Colonic mucosa (tissue), 4 donors: ENCODE data around the gene CACNA1D. TPM values are rescaled to one million over a fixed set of nuclear protein-coding genes. Genes with fewer than 3 reads are reported as not detected.
"Not testable (repeated sequence)": the region's sequence is repeated elsewhere in the genome, so short reads cannot be mapped to it uniquely, and the experiment has no call there.

Source experiments
- DNase-seq: peaks from one replicate; pipeline ENCODE4 v3.0.0-alpha.2; 2020
- H3K27ac ChIP-seq: fragments of 200-600 bp; one replicate; pipeline ENCODE4 v1.8.0; 2021
- H3K27me3 ChIP-seq: fragments of 200-600 bp; one replicate; pipeline ENCODE4 v1.8.0; 2021
- H3K36me3 ChIP-seq: fragments of 200-600 bp; one replicate; pipeline ENCODE4 v1.8.0; 2021
- H3K4me1 ChIP-seq: fragments of 200-600 bp; one replicate; pipeline ENCODE4 v1.8.0; 2021; ENCODE audit warnings: mild to moderate bottlenecking
- H3K4me3 ChIP-seq: fragments of 200-600 bp; one replicate; pipeline ENCODE4 v1.8.0; 2021
- H3K9ac ChIP-seq, 2 donors: one replicate each; pipeline ENCODE4 v1.7.0; 2013; ENCODE audit warnings: control low read depth in 2 of 2, low read depth in 2 of 2, low read length in 2 of 2
- H3K9me3 ChIP-seq: fragments of 200-600 bp; one replicate; pipeline ENCODE4 v1.8.0; 2021
- intact Hi-C: fragments of 100-400 bp; cut with DNase I; formaldehyde crosslinking; loops from one replicate; pipeline ENCODE4 v1.14.1; 2022
- total RNA-seq, 2 donors: library from RNA; stranded (reverse); fragmentation: NEBNext Ultra II Directional in 1 of 2; extraction: Animal tissue kit (Norgen Biotek cat#: 25700) in 1 of 2; gene quantifications; one replicate each; pipeline ENCODE4 v1.2.1, GENCODE V29; 2021
- TF ChIP-seq, protein P1 (sequence below): fragments of 200-600 bp; IDR thresholded peaks from one replicate; pipeline ENCODE4 v1.8.0; 2022; ENCODE audit warnings: antibody characterized with exemption, mild to moderate bottlenecking
- donor health status: healthy.
- donor health status: DM: no; HTN: no; CAD: no.
- donor health status: DM: no; HTN: no; CAD: no.

Gene CACNA1D
- total RNA-seq, 2 donors from 2014 or later, result 9.6 to 17.1 TPM

DNA sequence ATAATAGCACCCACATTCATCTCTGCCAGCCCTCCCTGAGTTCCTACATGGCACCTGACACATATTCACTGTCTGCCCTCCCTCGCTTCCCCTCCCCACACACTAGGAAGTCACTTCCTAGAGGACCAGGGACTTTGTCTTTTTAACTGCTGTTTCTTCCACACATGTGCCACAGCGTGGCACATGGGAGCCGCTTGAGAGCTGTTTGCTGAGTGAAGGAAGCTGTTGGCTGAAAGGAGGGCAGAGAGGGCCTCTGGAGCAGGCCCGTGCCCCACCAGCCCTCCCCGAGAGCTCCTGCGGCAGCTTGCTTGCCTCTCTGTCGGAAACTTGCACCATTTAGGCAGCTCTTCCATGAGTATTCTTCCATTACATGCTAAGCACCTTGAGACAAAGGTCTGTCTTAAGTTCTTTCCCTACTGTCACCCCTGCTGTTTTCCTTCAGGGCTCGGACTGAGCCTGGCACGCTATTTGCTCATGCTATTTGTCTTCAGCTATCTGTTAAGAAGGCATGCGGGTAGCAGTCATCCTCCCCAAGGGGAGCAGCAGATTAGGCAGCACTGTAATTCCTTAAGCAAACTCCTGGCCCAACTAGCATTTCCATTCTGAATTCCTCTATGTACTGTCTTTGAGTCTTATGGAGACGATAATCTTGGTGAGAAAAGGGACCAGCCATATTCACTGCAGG lies 72.2 kb downstream of the CACNA1D start:
- intact Hi-C loops, result no loop called here
- no peaks in the 10 kb centered on the region for H3K36me3 ChIP-seq
- TF ChIP-seq, protein P1, sequence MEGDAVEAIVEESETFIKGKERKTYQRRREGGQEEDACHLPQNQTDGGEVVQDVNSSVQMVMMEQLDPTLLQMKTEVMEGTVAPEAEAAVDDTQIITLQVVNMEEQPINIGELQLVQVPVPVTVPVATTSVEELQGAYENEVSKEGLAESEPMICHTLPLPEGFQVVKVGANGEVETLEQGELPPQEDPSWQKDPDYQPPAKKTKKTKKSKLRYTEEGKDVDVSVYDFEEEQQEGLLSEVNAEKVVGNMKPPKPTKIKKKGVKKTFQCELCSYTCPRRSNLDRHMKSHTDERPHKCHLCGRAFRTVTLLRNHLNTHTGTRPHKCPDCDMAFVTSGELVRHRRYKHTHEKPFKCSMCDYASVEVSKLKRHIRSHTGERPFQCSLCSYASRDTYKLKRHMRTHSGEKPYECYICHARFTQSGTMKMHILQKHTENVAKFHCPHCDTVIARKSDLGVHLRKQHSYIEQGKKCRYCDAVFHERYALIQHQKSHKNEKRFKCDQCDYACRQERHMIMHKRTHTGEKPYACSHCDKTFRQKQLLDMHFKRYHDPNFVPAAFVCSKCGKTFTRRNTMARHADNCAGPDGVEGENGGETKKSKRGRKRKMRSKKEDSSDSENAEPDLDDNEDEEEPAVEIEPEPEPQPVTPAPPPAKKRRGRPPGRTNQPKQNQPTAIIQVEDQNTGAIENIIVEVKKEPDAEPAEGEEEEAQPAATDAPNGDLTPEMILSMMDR, result no peak
- no peaks in the 10 kb centered on the region for H3K4me1 ChIP-seq
- no peak overlapping the region for H3K9ac ChIP-seq
- H3K4me3 ChIP-seq, result no peak overlapping the region
- H3K27ac ChIP-seq, result no peak overlapping the region
- no peak for DNase-seq
- H3K9me3 ChIP-seq, result no peaks in the 10 kb centered on the region
- no peaks in the 10 kb centered on the region for H3K27me3 ChIP-seq

DNA sequence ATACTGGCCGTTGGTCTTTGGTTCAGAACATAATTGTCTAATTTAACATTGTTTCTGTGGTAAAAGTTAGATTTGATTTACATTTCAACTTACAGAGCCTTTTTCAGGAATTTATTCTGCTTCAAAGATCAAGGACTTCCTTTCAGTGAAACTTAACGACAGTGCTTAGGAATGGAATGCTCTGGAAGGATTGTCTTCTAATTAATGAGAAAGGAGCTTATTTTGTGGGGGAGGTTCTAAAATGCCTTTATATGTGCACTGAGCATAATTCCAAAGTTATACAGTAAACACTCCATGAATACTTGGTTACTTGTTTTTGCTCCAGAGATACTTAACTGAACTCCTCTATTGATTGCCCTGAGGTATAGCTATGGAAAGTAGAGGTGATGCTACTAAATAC lies 75.7 kb downstream of the CACNA1D start:
- Histone ChIP-seq H3K27me3 (no peaks in the 10 kb centered on the region), H3K27ac (no peak overlapping the region), H3K4me1 (no peaks in the 10 kb centered on the region), H3K9ac (no peak overlapping the region), H3K36me3 (no peaks in the 10 kb centered on the region), H3K4me3 (no peak overlapping the region), H3K9me3 (no peaks in the 10 kb centered on the region)
- DNase-seq, result no peak
- intact Hi-C loops, result no loop called here
- TF ChIP-seq, protein P1, result no peak

DNA sequence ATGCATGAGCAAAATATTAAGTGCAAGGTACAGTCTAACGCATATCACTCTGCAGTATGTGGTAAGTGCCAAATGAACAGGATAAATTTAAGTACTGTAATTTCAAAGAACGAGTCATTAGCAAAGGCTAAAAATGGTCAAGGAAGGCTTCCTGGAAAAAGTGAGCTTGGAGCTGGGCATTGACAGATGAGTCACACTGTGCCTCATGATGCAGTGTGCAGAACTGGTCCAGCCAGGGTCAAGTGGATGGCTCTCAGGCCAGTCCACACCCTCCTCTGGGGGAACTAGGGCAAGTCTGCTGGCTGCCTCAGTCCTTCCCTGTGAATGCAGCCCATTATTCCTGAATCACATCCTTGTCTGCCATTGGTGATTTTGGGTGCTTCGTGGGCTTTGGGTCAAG lies 76.3 kb downstream of the CACNA1D start:
- TF ChIP-seq, protein P1, result no peak
- Histone ChIP-seq H3K4me3 (no peak overlapping the region), H3K4me1 (no peaks in the 10 kb centered on the region), H3K27me3 (no peaks in the 10 kb centered on the region), H3K9me3 (no peaks in the 10 kb centered on the region), H3K9ac (no peak overlapping the region), H3K27ac (no peak overlapping the region), H3K36me3 (no peaks in the 10 kb centered on the region)
- intact Hi-C loops, result no loop called here
- DNase-seq, result peak; percentile 22

DNA sequence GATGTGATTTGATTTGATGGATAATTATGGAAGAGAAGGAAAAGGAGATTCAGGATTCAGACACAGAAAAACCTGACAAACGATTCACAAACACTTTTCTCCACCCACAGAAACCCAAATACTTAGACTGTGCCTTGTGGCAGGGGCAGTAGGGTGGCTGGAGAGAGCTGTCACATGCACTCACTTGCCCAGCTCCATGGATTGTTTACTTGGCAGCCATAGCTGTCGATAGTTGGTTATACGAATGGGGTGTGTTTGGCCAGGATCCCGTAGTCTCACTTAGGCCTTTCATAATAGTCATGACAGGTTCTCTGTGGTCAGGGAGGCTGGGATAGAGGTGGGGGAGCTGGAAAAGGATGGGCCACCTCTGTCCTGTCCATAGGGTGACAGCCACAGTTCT lies 76.9 kb downstream of the CACNA1D start:
- no peaks in the 10 kb centered on the region for H3K4me1 ChIP-seq
- DNase-seq, result no peak
- no peaks in the 10 kb centered on the region for H3K27me3 ChIP-seq
- no peak overlapping the region for H3K4me3 ChIP-seq
- H3K9me3 ChIP-seq, result no peaks in the 10 kb centered on the region
- H3K9ac ChIP-seq, result no peak overlapping the region
- intact Hi-C loops, result no loop called here
- TF ChIP-seq, protein P1, result no peak
- no peaks in the 10 kb centered on the region for H3K36me3 ChIP-seq
- H3K27ac ChIP-seq, result no peak overlapping the region

DNA sequence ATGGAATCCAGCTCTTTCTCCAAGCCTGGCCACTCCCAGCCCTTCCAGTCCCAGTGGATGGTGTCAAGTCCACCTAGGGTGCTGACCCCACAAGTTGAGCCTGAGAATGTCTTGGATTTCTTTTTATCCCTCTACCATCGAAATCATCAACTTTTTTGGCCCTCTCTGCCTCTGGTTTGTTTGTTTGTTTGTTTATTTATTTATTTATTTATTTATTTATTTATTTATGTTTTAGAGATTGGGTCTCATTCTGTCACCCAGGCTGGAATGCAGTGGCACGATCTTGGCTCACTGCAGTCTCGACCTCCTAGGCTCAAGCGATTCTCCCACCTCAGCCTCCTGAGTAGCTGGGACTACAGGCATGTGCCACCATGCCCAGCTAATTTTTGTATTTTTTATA lies 77.8 kb downstream of the CACNA1D start:
- H3K4me1 ChIP-seq, H3K27ac ChIP-seq, H3K9me3 ChIP-seq, H3K4me3 ChIP-seq, DNase-seq, H3K36me3 ChIP-seq, H3K27me3 ChIP-seq, intact Hi-C loops, H3K9ac ChIP-seq: not testable (repeated sequence)

DNA sequence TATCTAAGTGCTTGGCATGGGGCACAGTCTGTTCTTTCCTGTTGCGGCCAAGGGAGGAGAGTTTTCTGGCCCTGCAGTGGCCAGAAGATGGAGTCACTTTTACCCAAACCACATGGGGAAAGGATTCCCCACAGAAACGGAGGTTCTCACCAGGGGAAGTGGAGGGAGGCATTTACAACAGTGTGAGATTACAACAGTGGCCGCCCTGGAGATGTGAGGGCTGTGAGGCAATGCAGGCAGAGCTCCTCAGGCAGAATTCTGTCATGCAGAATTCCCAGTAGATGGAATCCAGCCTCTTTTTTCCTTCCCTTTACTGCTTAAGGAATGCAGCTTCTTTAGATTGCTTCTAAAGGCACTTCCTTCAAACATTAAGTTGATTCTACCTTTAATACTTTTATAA lies 83.1 kb downstream of the CACNA1D start:
- intact Hi-C loops, result no loop called here
- H3K9ac ChIP-seq, result no peak overlapping the region
- TF ChIP-seq, protein P1, result no peak
- no peaks in the 10 kb centered on the region for H3K36me3 ChIP-seq
- no peak overlapping the region for H3K4me3 ChIP-seq
- H3K4me1 ChIP-seq, result no peaks in the 10 kb centered on the region
- H3K27ac ChIP-seq, result no peak overlapping the region
- H3K9me3 ChIP-seq, result no peaks in the 10 kb centered on the region
- DNase-seq, result no peak
- no peaks in the 10 kb centered on the region for H3K27me3 ChIP-seq
